Activated CD4-positive, alpha-beta T cell treated with anti-CD3 and anti-CD28 coated beads, Interleukin-2, amount 50 U/mL, for 1 hour (primary cell): ENCODE results near the gene CERS2.

Experiments
- DNase-seq: peaks from one replicate; pipeline ENCODE4 v3.0.0-alpha.2; 2020

CERS2 gene

GRCh38 chr1:150974580-150975478, at the start of gene CERS2:
Gene CERS2, minus strand, starts transcription at chr1:150974835. Its CDS starts 5,745 bp downstream, at chr1:150969090.
- DNase-seq: peak; percentile 76

GRCh38 chr1:151013518-151013917, 38.9 kb upstream of the CERS2 start:
- DNase-seq: no peak

GRCh38 chr1:151012684-151013471, 38.2 kb upstream of the CERS2 start:
- DNase-seq: no peak

GRCh38 chr1:151011154-151011850, 36.7 kb upstream of the CERS2 start:
- DNase-seq: no peak

GRCh38 chr1:151010346-151010726, 35.7 kb upstream of the CERS2 start:
- no peak for DNase-seq

GRCh38 chr1:151009674-151010345, 35.2 kb upstream of the CERS2 start:
- DNase-seq: no peak

GRCh38 chr1:151009206-151009587, 34.6 kb upstream of the CERS2 start:
- no peak for DNase-seq

GRCh38 chr1:151008244-151009205, 33.9 kb upstream of the CERS2 start, which contains the start of gene PRUNE1:
Gene PRUNE1, plus strand, starts transcription at chr1:151008449. Its CDS starts 184 bp downstream, at chr1:151008633.
- DNase-seq: peak; percentile 98

GRCh38 chr1:151007853-151008243, 33.2 kb upstream of the CERS2 start:
- DNase-seq: no peak

GRCh38 chr1:151006327-151007052, 31.9 kb upstream of the CERS2 start, which contains the start of gene MINDY1:
Gene MINDY1, minus strand, starts transcription at chr1:151006902. Its CDS starts 4,285 bp downstream, at chr1:151002617.
- peak; percentile 13 for DNase-seq

GRCh38 chr1:151005729-151006319, 31.2 kb upstream of the CERS2 start:
- no peak for DNase-seq

- no peak for DNase-seq
These were observed 28.5 kb upstream of the CERS2 start for GRCh38 chr1:151003180-151003579.

- DNase-seq: no peak
These were observed 28.0 kb upstream of the CERS2 start for GRCh38 chr1:151002611-151003010.

GRCh38 chr1:151002051-151002450, 27.4 kb upstream of the CERS2 start:
- DNase-seq: no peak

- no peak for DNase-seq
These were observed 27.0 kb upstream of the CERS2 start for GRCh38 chr1:151001602-151002001.

- no peak for DNase-seq
These were observed 25.8 kb upstream of the CERS2 start for GRCh38 chr1:151000408-151000807.

GRCh38 chr1:150999926-151000325, 25.3 kb upstream of the CERS2 start:
- DNase-seq: no peak

- DNase-seq: no peak
These were observed 24.5 kb upstream of the CERS2 start for GRCh38 chr1:150999051-150999674.

GRCh38 chr1:150997949-150998348, 23.3 kb upstream of the CERS2 start:
- DNase-seq: no peak
